HepG2 (cell line): Measurements from ENCODE around the gene TIAM2. TPM values are rescaled to one million over a fixed set of nuclear protein-coding genes. Genes with fewer than 3 reads are reported as not detected.

Experiments used
- AGO2 ChIP-seq: fragments of 200-400 bp; formaldehyde crosslinking; optimal IDR thresholded peaks from 2 replicates; pipeline ENCODE3; 2017; ENCODE audit warnings: mild to moderate bottlenecking, low read depth, low read length, moderate library complexity
- DNMT1 ChIP-seq: sonication (generic); formaldehyde crosslinking; IDR thresholded peaks from 2 replicates; pipeline ENCODE4 v1.5.1; 2020; ENCODE audit warnings: mild to moderate bottlenecking, missing genetic modification reagents
- GFI1 ChIP-seq: sonication (generic); formaldehyde crosslinking; IDR thresholded peaks from 2 replicates; pipeline ENCODE4 v1.5.0; 2020; ENCODE audit warnings: missing genetic modification reagents, mild to moderate bottlenecking, borderline replicate concordance
- HMGXB4 ChIP-seq, 2 experiments: sonication (generic) in 1 of 2; formaldehyde crosslinking in 1 of 2; IDR thresholded peaks; 2 replicates each; pipeline versions ENCODE4 v1.4.0 to v1.6.1; 2018 to 2020; ENCODE audit warnings: missing genetic modification reagents in 2 of 2, borderline replicate concordance in 1 of 2, low read depth in 1 of 2, mild to moderate bottlenecking in 1 of 2, missing biosample characterization in 1 of 2
- HNF1B ChIP-seq: sonication (generic); formaldehyde crosslinking; IDR thresholded peaks from 2 replicates; pipeline ENCODE4 v1.5.1; 2020; ENCODE audit warnings: mild to moderate bottlenecking, moderate library complexity, missing genetic modification reagents
- KDM2A ChIP-seq: sonication (generic); formaldehyde crosslinking; IDR thresholded peaks from 2 replicates; pipeline ENCODE4 v1.4.0; 2020; ENCODE audit warnings: low read depth, missing genetic modification reagents, borderline replicate concordance
- PAF1 ChIP-seq: IDR thresholded peaks from 2 replicates; pipeline ENCODE4 v1.6.1; 2016; ENCODE audit warnings: missing genetic modification reagents, missing compliant biosample characterization
- PAWR ChIP-seq: sonication (generic); formaldehyde crosslinking; IDR thresholded peaks from 2 replicates; pipeline ENCODE4 v1.4.0; 2020; ENCODE audit warnings: missing genetic modification reagents, mild to moderate bottlenecking, borderline replicate concordance
- POLR2A ChIP-seq, 2 experiments: IDR thresholded peaks; 2 replicates each; pipeline ENCODE4 v1.6.1; 2011; ENCODE audit warnings: low read depth in 2 of 2, low read length in 2 of 2, mild to moderate bottlenecking in 1 of 2, moderate library complexity in 1 of 2; ENCODE audit not compliant: insufficient read depth in 1 of 2
- SMC3 ChIP-seq: IDR thresholded peaks from 2 replicates; pipeline ENCODE4 v1.6.1; 2011; ENCODE audit warnings: low read length, improper control_type of control experiment
- SNRNP70 ChIP-seq: fragments of 200-400 bp; formaldehyde crosslinking; IDR thresholded peaks from 2 replicates; pipeline ENCODE4 v1.6.1; 2017; ENCODE audit warnings: mild to moderate bottlenecking, low read depth, low read length, moderate library complexity
- STAG1 ChIP-seq: sonication (generic); formaldehyde crosslinking; IDR thresholded peaks from 2 replicates; pipeline ENCODE4 v1.4.0; 2020; ENCODE audit warnings: missing genetic modification reagents
- THRA ChIP-seq: sonication (generic); formaldehyde crosslinking; IDR thresholded peaks from 2 replicates; pipeline ENCODE4 v1.4.0; 2020; ENCODE audit warnings: missing genetic modification reagents, borderline replicate concordance
- ZFP37 ChIP-seq: sonication (generic); formaldehyde crosslinking; IDR thresholded peaks from 2 replicates; pipeline ENCODE4 v1.4.0; 2020; ENCODE audit warnings: missing genetic modification reagents, borderline replicate concordance
- ZNF280D ChIP-seq: sonication (generic); formaldehyde crosslinking; IDR thresholded peaks from 2 replicates; pipeline ENCODE4 v1.5.1; 2020; ENCODE audit warnings: mild to moderate bottlenecking, missing genetic modification reagents
- ZNF614 ChIP-seq: IDR thresholded peaks from 2 replicates; pipeline ENCODE4 v1.6.1; 2018; ENCODE audit warnings: missing biosample characterization, missing genetic modification reagents, inconsistent platforms, borderline replicate concordance
- polyA plus RNA-seq, 8 experiments: library from polyadenylated mRNA; depleted of rRNA in 3 of 8; stranded (reverse) in 7 of 8; unstranded in 1 of 8; fragments of >200 nt; fragmentation: Illumina TruSeq in 4 of 8; extraction: Trizol in 4 of 8; gene quantifications; 2 replicates each; pipeline versions ENCODE4 v1.2.1 to v1.2.3, GENCODE V29; 2011 to 2016; ENCODE audit warnings: low read depth in 4 of 8, missing spikeins in 1 of 8, mixed read lengths in 1 of 8; ENCODE audit not compliant: insufficient read depth in 1 of 8
- total RNA-seq, 5 experiments: library from RNA; depleted of rRNA; stranded (reverse); fragments of >200 nt; fragmentation: Illumina TruSeq; extraction: Trizol; gene quantifications; 2 replicates each; pipeline ENCODE4 v1.2.3, GENCODE V29; 2016; ENCODE audit warnings: low read depth in 1 of 5
- TF ChIP-seq, protein P1 (sequence below): sonication (generic); formaldehyde crosslinking; IDR thresholded peaks from 2 replicates; pipeline ENCODE4 v1.9.0; 2022; ENCODE audit warnings: low read depth, missing genetic modification reagents

The TIAM2 gene
- total and polyA plus RNA-seq, 2 of the 13 experiments (the other 11 are each of a cell fraction or from before 2014, with no cell fraction given): 4.1 to 4.5 TPM

GRCh38 chr6:155248008-155249001 is 253.2 kb downstream of the TIAM2 start (continued):
- TF ChIP-seq HMGXB4 (CRISPR knock-in tag; IDR thresholded peaks at IDR 0.05; ENCODE audit: borderline replicate concordance in 1 of 2, low read depth in 1 of 2) (no peak), ZNF614 (CRISPR knock-in tag) (0 out of 2 replicates have a peak, but pooled peaks have one; percentile 18), PAWR (CRISPR knock-in tag) (no peak), ZFP37 (CRISPR knock-in tag) (no peak), SMC3 (peak; percentile 45; the same call in 1 of the 2 replicates), THRA (CRISPR knock-in tag) (no peak), STAG1 (CRISPR knock-in tag) (peak; percentile 59), DNMT1 (CRISPR knock-in tag) (0 out of 2 replicates have a peak, but pooled peaks have one; percentile 75), ZNF280D (CRISPR knock-in tag) (0 out of 2 replicates have a peak, but pooled peaks have one; percentile 23), AGO2 (peak; percentile 98), GFI1 (CRISPR knock-in tag) (peak; percentile 50; the same call in 1 of the 2 replicates), SNRNP70 (no peak), HNF1B (CRISPR knock-in tag) (0 out of 2 replicates have a peak, but pooled peaks have one; percentile 22), KDM2A (CRISPR knock-in tag) (peak; percentile 22; the same call in 1 of the 2 replicates), PAF1 (CRISPR knock-in tag) (peak; percentile 43; the same call in 1 of the 2 replicates), POLR2A (IDR thresholded peaks at IDR 0.05; ENCODE audit: insufficient read depth in 1 of 2, low read depth in 2 of 2, low read length in 2 of 2) (peak in 1 of 2 experiments; percentile 57; a peak in 2 of 4 replicates)
- TF ChIP-seq, protein P1, sequence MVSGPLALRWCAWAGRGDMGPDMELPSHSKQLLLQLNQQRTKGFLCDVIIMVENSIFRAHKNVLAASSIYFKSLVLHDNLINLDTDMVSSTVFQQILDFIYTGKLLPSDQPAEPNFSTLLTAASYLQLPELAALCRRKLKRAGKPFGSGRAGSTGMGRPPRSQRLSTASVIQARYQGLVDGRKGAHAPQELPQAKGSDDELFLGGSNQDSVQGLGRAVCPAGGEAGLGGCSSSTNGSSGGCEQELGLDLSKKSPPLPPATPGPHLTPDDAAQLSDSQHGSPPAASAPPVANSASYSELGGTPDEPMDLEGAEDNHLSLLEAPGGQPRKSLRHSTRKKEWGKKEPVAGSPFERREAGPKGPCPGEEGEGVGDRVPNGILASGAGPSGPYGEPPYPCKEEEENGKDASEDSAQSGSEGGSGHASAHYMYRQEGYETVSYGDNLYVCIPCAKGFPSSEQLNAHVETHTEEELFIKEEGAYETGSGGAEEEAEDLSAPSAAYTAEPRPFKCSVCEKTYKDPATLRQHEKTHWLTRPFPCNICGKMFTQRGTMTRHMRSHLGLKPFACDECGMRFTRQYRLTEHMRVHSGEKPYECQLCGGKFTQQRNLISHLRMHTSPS (CRISPR knock-in tag): no peak
